ENCODE results near the gene CHRNB4.

Gene CHRNB4

DNA sequence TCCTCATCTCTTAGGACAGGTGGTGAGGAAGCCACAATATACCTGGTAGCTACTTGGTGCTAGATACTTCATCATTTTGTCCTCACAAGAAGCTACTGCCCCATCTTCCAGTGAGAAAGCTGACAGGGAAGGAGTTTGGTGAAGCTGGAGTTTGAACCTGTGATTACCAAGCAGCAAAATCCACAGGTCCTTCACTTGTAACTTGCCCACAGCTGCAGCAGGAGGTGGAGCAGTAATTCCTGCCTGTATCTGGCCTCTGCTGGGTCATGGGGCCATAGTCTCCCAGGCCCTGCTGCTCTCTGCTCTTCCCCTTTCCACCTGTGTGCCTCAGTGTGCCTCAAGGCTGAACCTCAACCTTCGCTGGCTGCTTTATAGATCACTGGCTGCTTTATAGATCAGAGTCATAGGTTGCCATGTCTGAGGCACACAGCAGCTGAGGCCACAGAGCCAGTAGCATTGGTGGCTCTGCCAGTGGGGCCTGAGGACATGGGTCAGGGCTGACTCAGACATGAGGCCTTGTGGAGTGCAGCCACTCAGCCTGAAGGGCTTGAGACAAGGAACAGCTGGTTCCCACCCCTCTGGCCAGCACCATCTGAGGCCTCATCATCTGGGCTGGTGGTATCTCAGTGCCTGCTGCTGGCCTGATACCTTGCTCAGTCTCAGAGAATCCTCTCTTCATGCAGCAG lies 11.1 kb upstream of the CHRNB4 start:
- Histone ChIP-seq H3K27me3 (ENCODE audit: control insufficient read depth in 1 of 2, insufficient read depth in 1 of 2, low read length in 2 of 2) (peaks cover 40 to 48% of the 10 kb centered on the region in 2 experiments), H3K18ac (ENCODE audit: low read depth in 1 of 2, low read length in 2 of 2) (no peak overlapping the region), H4K8ac (ENCODE audit: low read length) (no peak overlapping the region), H4K91ac (ENCODE audit: low read length) (peak overlapping the region; percentile 18), H3K9me3 (ENCODE audit: control insufficient read depth, low read length) (no peaks in the 10 kb centered on the region), H3K23ac (ENCODE audit: low read length in 2 of 2) (no peak overlapping the region), H2BK12ac (ENCODE audit: low read length in 2 of 2) (no peak overlapping the region), H3K4me3 (ENCODE audit: insufficient read depth in 1 of 2, low read depth in 1 of 2, low read length in 2 of 2) (no peak overlapping the region), H2BK15ac (ENCODE audit: low read depth, poor library complexity, severe bottlenecking) (no peak overlapping the region), H3K4me1 (ENCODE audit: control insufficient read depth, insufficient read depth, low read depth, low read length) (no peaks in the 10 kb centered on the region), H3K36me3 (ENCODE audit: control insufficient read depth in 1 of 2, insufficient read depth in 2 of 2, low read depth in 1 of 2, low read length in 2 of 2) (no peaks in the 10 kb centered on the region), H3K9ac (ENCODE audit: low read length) (no peak overlapping the region), H3K4ac (ENCODE audit: low read depth in 1 of 2, low read length in 2 of 2) (no peak overlapping the region), H2BK5ac (ENCODE audit: low read depth, low read length, poor library complexity, severe bottlenecking) (no peak overlapping the region), H3K79me1 (replicated peaks; ENCODE audit: low read length, poor library complexity, severe bottlenecking) (no peaks in the 10 kb centered on the region), H3K4me2 (ENCODE audit: low read length, poor library complexity, severe bottlenecking) (no peak overlapping the region), H2AFZ (ENCODE audit: low read depth, low read length) (no peak overlapping the region), H2AK5ac (ENCODE audit: low read length, severe bottlenecking) (no peak overlapping the region), H3K14ac (ENCODE audit: low read length in 2 of 2) (peak overlapping the region in 1 of 2 experiments; percentile 39), H3K27ac (ENCODE audit: low read length, poor library complexity, severe bottlenecking) (no peak overlapping the region), H2BK120ac (ENCODE audit: low read depth, low read length) (no peak overlapping the region)
- WGBS = 83% methylated on average over 1 of the region's 1 CpG
- no peak for DNase-seq

GRCh38 chr15:78651007-78651406 lies 10.0 kb upstream of the CHRNB4 start:
- Histone ChIP-seq H3K79me1 (replicated peaks; ENCODE audit: low read length, poor library complexity, severe bottlenecking) (no peaks in the 10 kb centered on the region), H2BK120ac (ENCODE audit: low read depth, low read length) (no peak overlapping the region), H3K4me3 (ENCODE audit: insufficient read depth in 1 of 2, low read depth in 1 of 2, low read length in 2 of 2) (peak overlapping the region in 1 of 2 experiments; percentile 6), H2BK15ac (ENCODE audit: low read depth, poor library complexity, severe bottlenecking) (no peak overlapping the region), H3K14ac (ENCODE audit: low read length in 2 of 2) (no peak overlapping the region), H3K4ac (ENCODE audit: low read depth in 1 of 2, low read length in 2 of 2) (no peak overlapping the region), H2AK5ac (ENCODE audit: low read length, severe bottlenecking) (no peak overlapping the region), H2BK5ac (ENCODE audit: low read depth, low read length, poor library complexity, severe bottlenecking) (no peak overlapping the region), H3K18ac (ENCODE audit: low read depth in 1 of 2, low read length in 2 of 2) (no peak overlapping the region), H3K23ac (ENCODE audit: low read length in 2 of 2) (no peak overlapping the region), H2BK12ac (ENCODE audit: low read length in 2 of 2) (no peak overlapping the region), H3K4me2 (ENCODE audit: low read length, poor library complexity, severe bottlenecking) (no peak overlapping the region), H3K4me1 (ENCODE audit: control insufficient read depth, insufficient read depth, low read depth, low read length) (no peaks in the 10 kb centered on the region), H3K36me3 (ENCODE audit: control insufficient read depth in 1 of 2, insufficient read depth in 2 of 2, low read depth in 1 of 2, low read length in 2 of 2) (no peaks in the 10 kb centered on the region), H3K27ac (ENCODE audit: low read length, poor library complexity, severe bottlenecking) (no peak overlapping the region), H4K8ac (ENCODE audit: low read length) (no peak overlapping the region), H3K27me3 (ENCODE audit: control insufficient read depth in 1 of 2, insufficient read depth in 1 of 2, low read length in 2 of 2) (peaks cover 33 to 41% of the 10 kb centered on the region in 2 experiments), H3K9ac (ENCODE audit: low read length) (no peak overlapping the region), H3K9me3 (ENCODE audit: control insufficient read depth, low read length) (no peaks in the 10 kb centered on the region), H2AFZ (ENCODE audit: low read depth, low read length) (no peak overlapping the region), H4K91ac (ENCODE audit: low read length) (no peak overlapping the region)
- DNase-seq = no peak
- WGBS = 68% methylated on average over 3 of the region's 3 CpGs

GRCh38 chr15:78650022-78650421 lies 9.0 kb upstream of the CHRNB4 start:
- Histone ChIP-seq H2AK5ac (ENCODE audit: low read length, severe bottlenecking) (no peak overlapping the region), H3K36me3 (ENCODE audit: control insufficient read depth in 1 of 2, insufficient read depth in 2 of 2, low read depth in 1 of 2, low read length in 2 of 2) (no peaks in the 10 kb centered on the region), H4K91ac (ENCODE audit: low read length) (no peak overlapping the region), H3K79me1 (replicated peaks; ENCODE audit: low read length, poor library complexity, severe bottlenecking) (no peaks in the 10 kb centered on the region), H3K14ac (ENCODE audit: low read length in 2 of 2) (no peak overlapping the region), H3K4me3 (ENCODE audit: insufficient read depth in 1 of 2, low read depth in 1 of 2, low read length in 2 of 2) (no peak overlapping the region), H3K18ac (ENCODE audit: low read depth in 1 of 2, low read length in 2 of 2) (no peak overlapping the region), H4K8ac (ENCODE audit: low read length) (no peak overlapping the region), H3K9ac (ENCODE audit: low read length) (no peak overlapping the region), H3K4ac (ENCODE audit: low read depth in 1 of 2, low read length in 2 of 2) (no peak overlapping the region), H3K27ac (ENCODE audit: low read length, poor library complexity, severe bottlenecking) (no peak overlapping the region), H2BK15ac (ENCODE audit: low read depth, poor library complexity, severe bottlenecking) (no peak overlapping the region), H2BK12ac (ENCODE audit: low read length in 2 of 2) (no peak overlapping the region), H3K4me2 (ENCODE audit: low read length, poor library complexity, severe bottlenecking) (no peak overlapping the region), H2BK120ac (ENCODE audit: low read depth, low read length) (no peak overlapping the region), H3K23ac (ENCODE audit: low read length in 2 of 2) (no peak overlapping the region), H3K9me3 (ENCODE audit: control insufficient read depth, low read length) (no peaks in the 10 kb centered on the region), H2AFZ (ENCODE audit: low read depth, low read length) (no peak overlapping the region), H3K4me1 (ENCODE audit: control insufficient read depth, insufficient read depth, low read depth, low read length) (no peaks in the 10 kb centered on the region), H3K27me3 (ENCODE audit: control insufficient read depth in 1 of 2, insufficient read depth in 1 of 2, low read length in 2 of 2) (peaks cover 33 to 41% of the 10 kb centered on the region in 2 experiments), H2BK5ac (ENCODE audit: low read depth, low read length, poor library complexity, severe bottlenecking) (no peak overlapping the region)
- 84% methylated on average over 4 of the region's 4 CpGs for WGBS
- DNase-seq = no peak

DNA sequence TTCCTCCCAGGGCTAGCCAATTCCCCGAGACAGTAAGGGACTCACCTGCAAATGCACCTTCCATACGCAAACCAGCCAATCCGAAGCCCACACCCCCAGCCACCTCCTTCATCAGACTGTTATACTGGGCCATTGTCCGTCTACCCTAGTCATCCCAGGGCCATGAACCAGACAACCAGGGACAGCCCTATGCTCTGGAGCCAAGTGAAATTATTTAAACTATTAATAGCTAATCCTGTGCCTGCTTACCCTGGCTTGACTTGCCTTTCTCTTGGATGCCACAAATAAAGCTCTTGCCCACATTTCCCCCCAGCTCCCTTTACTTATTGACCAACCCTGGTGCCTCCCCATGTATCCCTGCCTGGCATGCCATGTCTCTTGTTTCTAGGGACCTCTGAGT lies 4.0 kb upstream of the CHRNB4 start:
- 82% methylated on average over 4 of the region's 4 CpGs for WGBS
- Histone ChIP-seq H3K9me3 (ENCODE audit: control insufficient read depth, low read length) (no peaks in the 10 kb centered on the region), H2AK5ac (ENCODE audit: low read length, severe bottlenecking) (no peak overlapping the region), H4K91ac (ENCODE audit: low read length) (no peak overlapping the region), H3K36me3 (ENCODE audit: control insufficient read depth in 1 of 2, insufficient read depth in 2 of 2, low read depth in 1 of 2, low read length in 2 of 2) (no peaks in the 10 kb centered on the region), H3K79me1 (replicated peaks; ENCODE audit: low read length, poor library complexity, severe bottlenecking) (no peaks in the 10 kb centered on the region), H4K8ac (ENCODE audit: low read length) (no peak overlapping the region), H2BK5ac (ENCODE audit: low read depth, low read length, poor library complexity, severe bottlenecking) (no peak overlapping the region), H3K4me1 (ENCODE audit: control insufficient read depth, insufficient read depth, low read depth, low read length) (peaks cover 12% of the 10 kb centered on the region), H3K14ac (ENCODE audit: low read length in 2 of 2) (no peak overlapping the region), H2BK120ac (ENCODE audit: low read depth, low read length) (no peak overlapping the region), H3K9ac (ENCODE audit: low read length) (no peak overlapping the region), H3K4ac (ENCODE audit: low read depth in 1 of 2, low read length in 2 of 2) (no peak overlapping the region), H3K27me3 (ENCODE audit: control insufficient read depth in 1 of 2, insufficient read depth in 1 of 2, low read length in 2 of 2) (peaks cover 19 to 28% of the 10 kb centered on the region in 2 experiments), H2BK15ac (ENCODE audit: low read depth, poor library complexity, severe bottlenecking) (no peak overlapping the region), H3K27ac (ENCODE audit: low read length, poor library complexity, severe bottlenecking) (no peak overlapping the region), H3K18ac (ENCODE audit: low read depth in 1 of 2, low read length in 2 of 2) (no peak overlapping the region), H3K4me3 (ENCODE audit: insufficient read depth in 1 of 2, low read depth in 1 of 2, low read length in 2 of 2) (no peak overlapping the region), H3K4me2 (ENCODE audit: low read length, poor library complexity, severe bottlenecking) (no peak overlapping the region), H2AFZ (ENCODE audit: low read depth, low read length) (no peak overlapping the region), H3K23ac (ENCODE audit: low read length in 2 of 2) (no peak overlapping the region), H2BK12ac (ENCODE audit: low read length in 2 of 2) (no peak overlapping the region)
- no peak for DNase-seq

Data from mesenchymal stem cell (in vitro differentiated cells and primary cell).